OCI-M1 (cell line): ENCODE results near the gene ARMH4.

ENCODE experiments used
- DNase-seq: peaks from one replicate; lab custom pipeline; 2025; lab: John Stamatoyannopoulos, UW

The ARMH4 gene

GRCh38 chr14:58152014-58152857, at the start of gene ARMH4:
ARMH4 (minus strand) TSS chr14:58152213; CDS start chr14:58139358, 12,855 bp downstream.
- DNase-seq, result peak; percentile 69

- DNase-seq, result peak; percentile 40
Measured at GRCh38 chr14:58200846-58201245, 48.8 kb upstream of the ARMH4 start.

- DNase-seq, result peak; percentile 47
Measured at GRCh38 chr14:58200480-58200841, 48.4 kb upstream of the ARMH4 start.

- peak; percentile 89 for DNase-seq
Measured at GRCh38 chr14:58199726-58200479, 47.9 kb upstream of the ARMH4 start, which contains the start of gene ACTR10. ACTR10 (plus strand) TSS chr14:58200149; CDS start chr14:58200218, 69 bp downstream.

- no peak for DNase-seq
Measured at GRCh38 chr14:58198086-58198485, 46.1 kb upstream of the ARMH4 start.

- peak; percentile 56 for DNase-seq
Measured at GRCh38 chr14:58196198-58196597, 44.2 kb upstream of the ARMH4 start.

GRCh38 chr14:58193542-58193941, 41.5 kb upstream of the ARMH4 start:
- no peak for DNase-seq

- peak; percentile 40 for DNase-seq
Measured at GRCh38 chr14:58191763-58192601, 40.0 kb upstream of the ARMH4 start.

GRCh38 chr14:58189176-58189575, 37.2 kb upstream of the ARMH4 start:
- no peak for DNase-seq

- DNase-seq, result no peak
Measured at GRCh38 chr14:58177125-58177524, 25.1 kb upstream of the ARMH4 start.

- DNase-seq, result peak; percentile 88
Measured at GRCh38 chr14:58171090-58171489, 19.1 kb upstream of the ARMH4 start.

- no peak for DNase-seq
Measured at GRCh38 chr14:58167891-58168290, 15.9 kb upstream of the ARMH4 start.

GRCh38 chr14:58167057-58167456, 15.0 kb upstream of the ARMH4 start:
- no peak for DNase-seq

- DNase-seq, result peak; percentile 85
Measured at GRCh38 chr14:58166005-58166983, 14.3 kb upstream of the ARMH4 start.

GRCh38 chr14:58160561-58160960, 8.5 kb upstream of the ARMH4 start:
- no peak for DNase-seq

- DNase-seq, result peak; percentile 4
Measured at GRCh38 chr14:58151133-58152013, 640 bp downstream of the ARMH4 start.

- DNase-seq, result no peak
Measured at GRCh38 chr14:58150243-58150805, 1.7 kb downstream of the ARMH4 start.

- no peak for DNase-seq
Measured at GRCh38 chr14:58149196-58149595, 2.8 kb downstream of the ARMH4 start.

- no peak for DNase-seq
Measured at GRCh38 chr14:58146399-58146798, 5.6 kb downstream of the ARMH4 start.

GRCh38 chr14:58145936-58146335, 6.1 kb downstream of the ARMH4 start:
- DNase-seq, result no peak
